Fibroblast of villous mesenchyme (primary cell): ENCODE results near the gene AK5. TPM values are rescaled to one million over a fixed set of nuclear protein-coding genes. Genes with fewer than 3 reads are reported as not detected.

ENCODE experiments used
- DNase-seq: peaks from one replicate; pipeline ENCODE4 v3.0.0-alpha.2; 2010; ENCODE audit warnings: low read depth
- H3K4me3 ChIP-seq: 2 replicates; pipeline ENCODE4 v1.5.1; 2011; ENCODE audit warnings: low read depth, mild to moderate bottlenecking, low read length
- total RNA-seq: library from RNA; depleted of rRNA; stranded (reverse); fragments of >200 nt; gene quantifications from 2 replicates; pipeline ENCODE4 v1.2.3, GENCODE V29; 2012
- TF ChIP-seq, protein P1 (sequence below): IDR thresholded peaks from 2 replicates; pipeline ENCODE4 v1.5.1; 2012; ENCODE audit warnings: low read depth, mild to moderate bottlenecking, low read length; ENCODE audit not compliant: insufficient read depth

The AK5 gene
- total RNA-seq, 1 donor, result 123 TPM

- TF ChIP-seq, protein P1, sequence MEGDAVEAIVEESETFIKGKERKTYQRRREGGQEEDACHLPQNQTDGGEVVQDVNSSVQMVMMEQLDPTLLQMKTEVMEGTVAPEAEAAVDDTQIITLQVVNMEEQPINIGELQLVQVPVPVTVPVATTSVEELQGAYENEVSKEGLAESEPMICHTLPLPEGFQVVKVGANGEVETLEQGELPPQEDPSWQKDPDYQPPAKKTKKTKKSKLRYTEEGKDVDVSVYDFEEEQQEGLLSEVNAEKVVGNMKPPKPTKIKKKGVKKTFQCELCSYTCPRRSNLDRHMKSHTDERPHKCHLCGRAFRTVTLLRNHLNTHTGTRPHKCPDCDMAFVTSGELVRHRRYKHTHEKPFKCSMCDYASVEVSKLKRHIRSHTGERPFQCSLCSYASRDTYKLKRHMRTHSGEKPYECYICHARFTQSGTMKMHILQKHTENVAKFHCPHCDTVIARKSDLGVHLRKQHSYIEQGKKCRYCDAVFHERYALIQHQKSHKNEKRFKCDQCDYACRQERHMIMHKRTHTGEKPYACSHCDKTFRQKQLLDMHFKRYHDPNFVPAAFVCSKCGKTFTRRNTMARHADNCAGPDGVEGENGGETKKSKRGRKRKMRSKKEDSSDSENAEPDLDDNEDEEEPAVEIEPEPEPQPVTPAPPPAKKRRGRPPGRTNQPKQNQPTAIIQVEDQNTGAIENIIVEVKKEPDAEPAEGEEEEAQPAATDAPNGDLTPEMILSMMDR, result no peak
- no peak overlapping the region for H3K4me3 ChIP-seq
- no peak for DNase-seq
These were observed 66.7 kb downstream of the AK5 start for GRCh38 chr1:77348549-77348948.

DNA sequence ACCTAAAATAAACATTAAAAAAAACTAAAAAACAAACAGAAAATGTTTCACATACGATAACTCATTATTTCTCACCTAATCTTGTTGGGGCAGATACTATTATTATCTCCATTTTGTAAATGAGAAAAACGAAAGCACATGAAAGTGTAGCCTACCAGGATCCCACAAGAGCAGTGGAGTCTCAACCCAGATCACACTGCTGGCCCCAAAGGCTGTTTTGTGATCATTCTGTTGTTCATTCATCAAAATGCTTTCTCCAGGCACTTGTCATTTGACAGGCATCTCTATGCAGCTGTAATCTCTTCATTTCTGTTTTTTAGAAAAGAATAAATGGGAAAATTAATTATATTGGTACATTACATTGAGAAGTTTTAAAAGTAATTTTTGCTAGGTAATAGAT, 67.5 kb downstream of the AK5 start:
- TF ChIP-seq, protein P1, result no peak
- no peak for DNase-seq
- H3K4me3 ChIP-seq, result no peak overlapping the region

DNA sequence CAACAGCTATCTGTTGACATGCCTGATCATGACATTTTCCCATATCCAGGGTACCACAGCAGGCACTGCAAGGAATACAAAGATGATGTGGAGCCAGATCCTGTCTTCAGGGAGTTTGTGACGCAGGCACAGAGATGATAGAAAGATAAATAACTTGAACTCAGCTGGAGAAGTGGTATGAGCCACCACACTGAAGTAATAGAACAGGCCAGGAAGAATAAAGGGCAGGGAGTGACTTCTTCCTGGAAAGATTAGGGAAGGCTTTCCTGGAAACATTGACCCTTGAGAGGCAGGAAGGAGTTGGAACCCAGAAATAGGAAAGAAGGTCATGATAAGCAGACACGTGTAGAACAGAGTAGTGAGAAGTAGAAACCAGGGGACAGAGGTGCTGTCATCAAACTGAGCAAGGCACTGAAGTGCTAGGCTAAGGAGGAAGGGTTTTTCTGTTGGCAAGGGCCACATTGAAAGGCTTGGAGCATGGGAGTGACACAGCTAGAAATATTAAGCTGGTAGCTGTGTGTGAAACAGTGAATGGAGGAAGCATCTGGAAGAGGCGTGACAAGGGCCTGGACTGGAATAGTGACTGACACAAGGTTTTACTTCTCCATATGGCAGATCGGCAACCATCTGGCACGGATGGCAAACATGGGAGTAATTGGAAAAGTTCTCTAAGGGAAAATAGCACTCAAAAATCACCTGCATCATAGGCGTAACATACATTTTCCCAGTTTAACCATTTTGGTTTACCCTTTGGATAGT, 68.4 kb downstream of the AK5 start:
- DNase-seq, result no peak
- no peak overlapping the region for H3K4me3 ChIP-seq

GRCh38 chr1:77354536-77354935, 72.7 kb downstream of the AK5 start:
- no peak overlapping the region for H3K4me3 ChIP-seq
- no peak for DNase-seq
- TF ChIP-seq, protein P1, result no peak

More for the DNA sequence above, 68.4 kb downstream of the AK5 start:
- TF ChIP-seq, protein P1, result no peak

GRCh38 chr1:77355010-77355409, 73.2 kb downstream of the AK5 start:
- DNase-seq, result no peak
- TF ChIP-seq, protein P1, result no peak

DNA sequence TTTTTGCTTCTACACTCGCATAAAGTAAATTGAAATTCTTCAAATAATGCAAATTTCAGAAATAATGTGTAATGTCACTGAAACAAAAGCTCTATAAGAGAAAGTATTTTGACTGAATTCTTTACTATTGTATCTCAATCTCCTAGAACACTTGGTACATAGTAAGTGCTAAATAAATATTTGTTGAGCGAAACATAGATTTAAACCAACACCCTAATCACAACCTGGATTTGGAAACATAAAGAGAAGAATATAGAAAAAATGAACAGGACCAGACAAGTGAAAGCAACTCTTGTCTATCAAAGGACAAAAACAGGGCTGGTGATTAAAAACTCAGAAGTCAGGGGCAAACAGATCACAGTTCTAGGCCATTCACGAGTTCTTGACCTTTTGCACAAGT, 74.3 kb downstream of the AK5 start:
- no peak overlapping the region for H3K4me3 ChIP-seq
- TF ChIP-seq, protein P1, result no peak
- DNase-seq, result no peak

More at GRCh38 chr1:77355010-77355409, 73.2 kb downstream of the AK5 start:
- H3K4me3 ChIP-seq, result no peak overlapping the region

DNA sequence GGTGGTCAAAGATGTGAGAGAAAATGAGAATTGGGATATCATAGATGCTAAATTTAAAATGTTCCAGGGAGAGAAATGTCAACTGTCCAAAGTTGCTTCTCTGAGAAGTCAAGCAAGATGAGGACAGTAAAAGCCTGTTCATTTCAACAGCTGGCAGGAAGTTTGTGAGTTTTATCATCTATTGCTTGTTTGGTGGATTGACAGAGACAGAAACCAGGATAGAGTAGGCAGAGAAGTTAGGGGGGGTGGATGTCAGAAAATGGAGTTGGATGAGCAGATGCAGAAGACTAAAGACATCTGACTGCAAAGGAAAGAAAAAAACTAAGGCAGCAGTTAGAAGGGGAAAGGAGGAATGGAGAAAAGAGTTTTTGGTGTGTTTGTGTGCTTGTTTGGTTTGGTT, 78.4 kb downstream of the AK5 start:
- DNase-seq, result no peak
- H3K4me3 ChIP-seq, result no peak overlapping the region
- TF ChIP-seq, protein P1, result no peak
